Stimulated activated CD8-positive, alpha-beta memory T cell treated with anti-CD3 and anti-CD28 coated beads, Interleukin-12 subunit alpha, Interleukin-12 subunit beta, amount 100 ng/mL, for 4 hours (primary cell): ENCODE results near the gene PANK4.
"Not testable (repeated sequence)": the region's sequence is repeated elsewhere in the genome, so short reads cannot be mapped to it uniquely, and the experiment has no call there.

Source experiments
- DNase-seq: peaks from one replicate; pipeline ENCODE4 v3.0.0-alpha.2; 2020; ENCODE audit warnings: low read depth

The PANK4 gene

DNA sequence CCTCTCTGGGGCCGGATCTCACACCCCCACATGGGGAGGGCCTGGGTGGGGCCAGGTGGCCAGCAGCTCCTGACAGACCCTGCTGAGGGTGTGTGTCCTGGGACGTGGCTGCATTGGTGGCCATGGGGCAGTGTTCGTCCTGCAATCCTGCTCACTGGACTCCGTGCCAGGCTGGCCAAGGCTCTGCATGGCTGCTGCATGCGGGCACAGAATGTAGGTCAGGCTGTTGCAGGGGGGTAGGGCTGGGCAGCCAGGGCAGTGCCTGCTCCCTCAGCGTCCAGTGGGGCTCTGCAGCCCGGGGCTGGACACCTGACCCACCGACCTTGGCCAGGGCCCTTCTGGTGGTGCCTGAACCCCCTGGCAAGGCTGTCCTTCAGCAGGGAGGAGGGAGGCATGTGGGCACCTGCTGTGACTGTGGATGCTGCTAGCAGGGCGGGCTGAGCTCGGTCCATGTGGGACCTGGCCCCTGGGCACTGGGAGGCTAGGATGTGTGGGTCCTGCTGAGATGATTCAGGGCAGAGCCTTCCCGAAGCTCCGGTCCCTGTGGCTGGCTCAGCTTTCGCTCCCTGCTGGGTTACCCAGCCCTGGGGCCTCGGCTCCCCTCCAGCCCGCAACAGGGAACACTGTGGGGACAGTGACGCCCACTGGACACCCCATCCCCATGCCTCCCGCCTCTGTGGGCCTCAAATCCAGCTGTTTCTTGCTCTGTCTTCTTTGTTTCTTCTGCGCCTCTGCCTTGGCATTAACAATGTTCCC, 65.2 kb downstream of the PANK4 start:
- DNase-seq: no peak

DNA sequence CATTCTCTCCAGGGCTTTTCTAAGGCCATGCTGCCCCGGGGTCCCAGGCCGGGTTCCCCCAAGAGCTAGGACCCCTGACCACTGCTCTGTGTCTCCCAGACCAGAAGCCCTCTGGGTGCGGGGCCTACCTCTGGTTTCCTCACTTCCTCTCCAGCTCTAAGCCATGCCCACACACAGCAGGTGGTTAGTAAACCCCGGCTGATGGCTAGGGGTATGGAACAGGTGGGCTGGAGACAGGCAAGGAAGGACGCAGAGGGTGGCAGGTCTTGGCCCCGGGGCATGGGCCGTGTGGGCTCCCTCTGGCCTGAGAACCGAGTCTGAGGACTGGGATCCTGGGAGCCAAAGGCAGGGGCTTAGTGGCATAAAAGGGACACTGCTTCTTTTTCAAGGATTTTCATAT, 66.2 kb downstream of the PANK4 start:
- DNase-seq: no peak

DNA sequence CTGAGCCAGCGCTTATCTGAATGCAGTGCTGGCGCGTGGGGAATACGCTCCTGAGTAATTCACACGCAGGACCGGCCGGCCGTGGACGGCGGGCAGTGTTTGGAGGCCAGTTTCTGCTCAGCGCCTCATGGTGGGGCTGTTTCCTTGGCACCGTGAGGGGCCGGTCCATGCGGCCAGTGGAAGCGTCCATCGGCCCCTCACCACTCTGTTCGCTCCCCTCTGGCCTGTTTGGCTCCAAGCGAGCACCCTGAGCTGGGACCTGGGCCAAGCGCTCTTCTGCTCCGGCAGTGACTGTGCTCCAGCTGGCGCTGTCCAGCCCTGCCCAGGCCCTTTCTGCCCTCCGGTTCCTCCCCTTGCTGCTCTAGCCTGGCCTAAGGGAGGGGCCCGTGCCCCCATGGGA, 66.6 kb downstream of the PANK4 start:
- no peak for DNase-seq

DNA sequence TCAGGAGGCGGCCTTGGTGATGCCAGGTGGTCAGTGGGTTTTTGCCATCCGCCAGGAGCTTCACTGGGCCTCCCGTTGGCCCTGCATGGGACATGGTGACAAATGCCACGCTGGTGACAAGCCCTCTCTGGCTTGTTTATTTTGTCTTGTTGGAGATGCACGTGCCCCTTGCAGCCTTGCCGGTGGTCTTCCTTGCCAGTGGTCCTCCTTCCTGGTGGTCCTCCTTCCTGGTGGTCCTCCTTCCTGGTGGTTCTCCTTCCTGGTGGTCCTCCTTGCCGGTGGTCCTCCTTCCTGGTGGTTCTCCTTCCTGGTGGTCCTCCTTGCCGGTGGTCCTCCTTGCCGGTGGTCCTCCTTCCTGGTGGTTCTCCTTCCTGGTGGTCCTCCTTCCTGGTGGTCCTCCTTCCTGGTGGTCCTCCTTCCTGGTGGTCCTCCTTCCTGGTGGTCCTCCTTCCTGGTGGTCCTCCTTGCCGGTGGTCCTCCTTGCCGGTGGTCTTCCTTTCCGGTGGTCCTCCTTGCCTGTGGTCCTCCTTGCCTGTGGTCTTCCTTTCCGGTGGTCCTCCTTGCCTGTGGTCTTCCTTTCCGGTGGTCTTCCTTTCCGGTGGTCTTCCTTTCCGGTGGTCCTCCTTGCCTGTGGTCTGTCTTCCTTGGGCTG, 67.2 kb downstream of the PANK4 start:
- DNase-seq: not testable (repeated sequence)

DNA sequence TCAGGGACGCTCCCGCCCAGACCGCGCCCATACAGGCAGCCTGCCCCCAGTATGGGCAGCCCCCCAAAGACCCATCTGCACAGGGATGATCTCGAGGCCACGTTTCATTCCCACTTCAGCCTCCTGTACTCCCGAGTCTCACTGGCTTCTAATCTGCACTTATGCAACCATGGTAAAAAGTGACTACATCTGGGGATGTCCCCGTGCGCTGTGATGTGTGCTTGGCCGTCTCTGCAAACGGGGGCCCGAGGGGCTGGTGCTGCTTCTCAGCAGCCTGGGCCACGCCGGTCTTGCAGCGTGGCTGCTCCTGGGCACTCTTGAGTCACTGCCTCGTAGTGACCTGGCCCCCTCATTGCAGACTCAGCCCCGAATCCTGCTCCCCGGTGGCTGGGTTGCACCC, 67.7 kb downstream of the PANK4 start:
- no peak for DNase-seq
